Cerebellar cortex (tissue), 1 donor: Measurements from ENCODE around the gene SP4.
"Not testable (repeated sequence)": the region's sequence is repeated elsewhere in the genome, so short reads cannot be mapped to it uniquely, and the experiment has no call there.

Source experiments
- DNase-seq: peaks from one replicate; pipeline ENCODE4 v3.0.0-alpha.2; 2015; ENCODE audit warnings: low spot score

SP4 gene

DNA sequence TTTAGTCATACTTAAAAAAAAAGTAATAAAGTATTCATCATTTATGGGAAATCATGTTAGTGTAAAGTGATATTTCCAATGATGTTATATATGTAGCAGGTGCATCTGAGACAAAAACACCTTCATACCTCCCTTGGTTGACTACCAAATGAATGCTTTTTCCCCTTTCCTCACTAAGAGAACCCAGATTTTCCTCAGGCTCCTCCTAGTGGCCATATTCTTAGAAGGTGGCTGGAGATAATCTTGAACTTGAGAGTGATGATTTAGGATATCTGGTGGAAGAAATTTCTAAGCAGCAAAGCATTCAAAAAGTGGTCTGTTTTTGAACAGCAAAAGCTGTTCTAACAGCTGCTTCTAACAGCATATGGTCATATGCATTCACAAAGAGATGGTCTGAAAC, 98.1 kb downstream of the SP4 start:
- DNase-seq, result no peak

DNA sequence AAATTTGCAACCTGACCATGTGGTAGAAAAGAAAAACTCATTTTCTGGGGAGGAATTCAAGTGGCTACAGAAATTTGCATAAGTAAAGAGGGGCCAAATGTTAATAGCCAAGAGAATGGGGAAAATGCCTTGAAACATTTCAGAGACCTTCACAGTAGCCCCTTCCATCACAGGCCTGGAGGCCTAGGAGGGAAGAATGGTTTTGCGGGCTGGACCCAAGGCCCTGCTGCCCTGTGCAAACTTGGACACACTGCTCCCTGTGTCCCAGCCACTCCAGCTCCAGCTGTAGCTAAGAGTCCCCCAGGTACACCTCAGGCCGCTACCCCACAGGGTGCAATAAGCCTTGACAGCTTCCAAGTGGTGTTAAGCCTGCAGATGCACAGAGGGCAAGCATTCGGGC, 98.6 kb downstream of the SP4 start:
- DNase-seq, result no peak

DNA sequence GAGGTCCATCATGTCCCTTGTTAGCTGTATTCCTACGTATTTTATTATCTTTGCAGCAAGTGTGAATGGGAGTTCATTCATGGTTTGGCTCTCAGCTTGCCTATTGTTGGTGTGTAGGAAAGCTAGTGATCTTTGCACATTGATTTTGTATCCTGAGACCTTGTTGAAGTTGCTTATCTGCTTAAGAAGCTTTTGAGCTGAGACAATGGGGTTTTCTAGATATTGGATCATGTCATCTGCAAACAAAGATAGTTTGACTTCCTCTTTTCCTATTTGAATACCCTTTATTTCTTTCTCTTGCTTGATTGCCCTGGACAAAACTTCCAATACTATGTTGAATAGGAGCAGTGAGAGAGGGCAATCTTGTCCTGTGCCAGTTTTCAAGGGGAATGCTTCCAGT, 104.6 kb downstream of the SP4 start:
- DNase-seq, result not testable (repeated sequence)

DNA sequence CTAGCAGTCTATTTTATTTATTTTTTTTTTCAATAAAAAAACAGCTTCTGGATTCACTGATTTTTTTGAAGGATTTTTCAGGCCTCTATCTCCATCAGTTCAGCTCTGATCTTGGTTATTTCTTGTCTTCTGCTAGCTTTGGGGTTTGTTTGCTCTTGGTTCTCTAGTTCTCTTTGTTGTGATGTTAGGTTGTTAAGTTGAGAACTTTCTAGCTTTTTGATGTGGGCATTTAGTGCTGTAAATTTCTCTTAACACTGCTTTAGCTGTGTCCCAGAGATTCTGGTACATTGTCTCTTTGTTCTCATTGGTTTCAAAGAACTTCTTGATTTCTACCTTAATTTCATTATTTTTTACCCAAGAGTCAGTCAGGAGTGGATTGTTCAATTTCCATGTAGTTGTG, 105.8 kb downstream of the SP4 start:
- not testable (repeated sequence) for DNase-seq

DNA sequence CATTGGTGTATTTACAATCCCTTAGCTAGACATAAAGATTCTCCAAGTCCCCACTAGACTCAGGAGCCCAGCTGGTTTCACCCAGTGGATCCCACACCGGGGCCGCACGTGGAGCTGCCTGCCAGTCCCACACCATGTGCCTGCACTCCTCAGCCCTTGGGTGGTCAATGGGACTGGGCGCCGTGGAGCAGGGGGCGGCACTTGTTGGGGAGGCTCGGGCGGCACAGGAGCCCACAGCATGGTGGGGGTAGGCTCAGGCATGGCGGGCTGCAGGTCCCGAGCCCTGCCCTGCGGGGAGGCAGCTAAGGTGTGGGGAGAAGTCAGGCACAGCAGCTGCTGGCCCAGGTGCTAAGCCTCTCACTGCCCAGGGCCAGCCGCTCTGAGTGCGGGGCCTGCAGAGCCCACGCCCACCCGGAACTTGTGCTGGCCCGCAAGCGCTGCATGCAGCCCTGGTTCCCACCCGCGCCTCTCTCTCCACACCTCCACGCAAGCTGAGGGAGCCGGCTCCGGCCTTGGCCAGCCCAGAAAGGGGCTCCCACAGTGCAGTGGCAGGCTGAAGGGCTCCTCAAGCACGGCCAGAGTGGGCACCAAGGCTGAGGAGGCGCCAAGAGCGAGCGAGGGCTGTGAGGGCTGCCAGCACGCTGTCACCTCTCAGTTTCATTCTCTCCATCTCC, 108.7 kb downstream of the SP4 start:
- not testable (repeated sequence) for DNase-seq

DNA sequence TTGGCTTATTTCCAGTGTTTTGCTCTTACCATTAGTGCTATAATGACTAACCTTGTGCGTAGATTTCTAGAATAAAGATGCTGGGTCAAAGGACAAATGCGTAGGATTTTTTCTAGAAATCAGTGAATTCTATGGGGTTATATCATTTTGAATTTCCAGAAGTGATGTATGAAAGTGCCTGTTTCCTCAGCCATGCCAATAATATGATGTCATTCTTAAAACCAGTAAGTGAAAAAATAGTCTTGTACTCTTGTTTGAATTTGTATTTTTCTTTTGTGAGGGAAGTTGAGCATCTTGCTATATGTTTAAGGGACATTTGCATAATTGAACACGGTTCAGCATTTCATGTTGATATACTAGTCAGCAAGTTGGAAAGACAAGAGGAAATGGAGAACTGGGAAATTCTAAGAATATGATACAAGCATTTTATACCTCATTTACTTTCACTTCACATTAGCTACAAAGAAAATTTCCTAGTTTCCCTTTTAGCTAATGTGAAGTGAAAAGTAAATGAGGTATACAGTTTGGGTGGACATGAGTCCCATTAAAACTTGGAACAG, 111.1 kb downstream of the SP4 start:
- DNase-seq, result no peak

DNA sequence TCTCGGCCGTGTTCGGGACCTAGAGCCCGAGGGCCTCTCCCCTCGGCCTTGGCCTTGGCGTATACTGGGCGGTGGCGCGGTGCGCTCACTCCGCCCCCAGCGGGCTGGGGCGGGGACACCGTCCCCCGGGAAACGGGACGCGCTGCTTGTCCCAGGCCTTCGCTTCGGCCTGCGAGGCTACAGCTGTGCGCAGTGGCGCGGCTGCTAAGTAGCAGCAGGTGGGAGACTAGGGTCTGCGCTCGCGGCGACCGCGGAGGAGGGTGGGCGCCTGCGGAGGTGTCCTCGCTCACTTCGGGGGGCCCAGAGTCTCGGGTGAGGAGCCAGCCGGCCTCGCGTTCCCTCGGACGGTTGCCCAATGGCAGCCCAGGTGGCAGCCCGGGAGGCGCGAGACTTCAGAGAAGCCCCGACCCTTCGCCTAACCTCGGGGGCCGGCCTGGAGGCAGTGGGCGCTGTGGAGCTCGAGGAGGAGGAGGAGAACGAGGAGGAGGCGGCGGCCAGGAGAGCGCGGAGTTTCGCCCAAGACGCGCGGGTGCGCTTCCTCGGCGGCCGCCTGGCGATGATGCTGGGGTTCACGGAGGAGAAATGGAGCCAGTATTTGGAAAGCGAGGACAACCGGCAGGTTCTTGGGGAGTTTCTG, 115.1 kb downstream of the SP4 start, which contains the start of gene DNAH11:
DNAH11 (plus strand) TSS at position 149 of the 637 bp plus-strand sequence; CDS start at position 356, 207 bp downstream.
- no peak for DNase-seq

DNA sequence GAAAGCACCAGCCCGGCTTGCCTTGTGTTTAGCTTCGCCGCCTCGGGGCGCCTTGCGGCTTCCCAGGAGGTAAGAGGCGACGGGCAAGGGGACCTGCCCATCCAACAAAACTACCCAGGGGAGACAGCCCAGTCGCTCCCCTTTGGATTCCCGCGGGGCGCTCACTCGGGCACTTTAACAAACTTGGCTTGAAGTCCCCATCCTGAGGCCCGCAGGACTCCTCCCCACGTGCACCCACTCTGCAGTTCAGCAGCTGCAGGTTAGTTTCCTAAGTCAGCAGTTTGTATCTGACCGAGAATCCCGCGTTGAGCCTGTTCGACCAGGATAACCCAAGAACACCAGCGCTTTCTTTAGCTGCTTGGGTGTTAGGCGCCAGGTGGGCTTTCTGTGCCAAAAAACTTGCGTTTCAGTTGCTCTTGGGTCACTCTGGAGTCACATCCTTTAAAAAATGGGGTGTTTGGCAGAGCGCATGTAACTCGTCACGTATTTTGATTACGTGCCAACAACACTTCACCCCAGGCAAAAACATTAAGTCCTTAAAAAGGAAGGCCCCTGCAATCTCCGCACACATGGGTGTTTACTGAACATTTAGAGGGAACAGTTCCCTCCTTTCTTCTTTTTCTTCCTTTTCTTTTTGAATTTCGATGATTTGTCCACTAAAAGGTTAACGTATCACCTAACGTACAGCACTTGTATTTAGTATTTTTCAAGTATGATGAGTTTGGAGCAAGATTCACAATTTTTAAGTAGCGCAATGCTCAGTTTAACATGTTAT, 115.8 kb downstream of the SP4 start:
- no peak for DNase-seq

DNA sequence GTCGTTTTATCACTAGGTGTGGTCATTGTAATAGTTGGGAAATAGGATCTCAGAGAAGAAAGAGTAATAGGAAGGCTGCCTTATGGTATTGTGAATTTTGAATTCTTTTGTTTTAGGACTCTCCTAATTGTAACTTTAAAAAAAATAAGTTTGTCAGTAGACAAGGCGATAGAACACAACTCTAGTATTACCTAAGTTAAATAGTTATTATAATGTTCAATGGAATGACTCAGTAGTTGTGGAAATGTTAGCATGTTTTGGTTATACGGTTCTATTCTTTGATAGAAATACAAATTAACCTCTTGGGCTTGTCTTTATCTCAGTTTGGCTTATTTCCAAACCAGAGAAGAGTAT, 116.4 kb downstream of the SP4 start:
- DNase-seq, result no peak

DNA sequence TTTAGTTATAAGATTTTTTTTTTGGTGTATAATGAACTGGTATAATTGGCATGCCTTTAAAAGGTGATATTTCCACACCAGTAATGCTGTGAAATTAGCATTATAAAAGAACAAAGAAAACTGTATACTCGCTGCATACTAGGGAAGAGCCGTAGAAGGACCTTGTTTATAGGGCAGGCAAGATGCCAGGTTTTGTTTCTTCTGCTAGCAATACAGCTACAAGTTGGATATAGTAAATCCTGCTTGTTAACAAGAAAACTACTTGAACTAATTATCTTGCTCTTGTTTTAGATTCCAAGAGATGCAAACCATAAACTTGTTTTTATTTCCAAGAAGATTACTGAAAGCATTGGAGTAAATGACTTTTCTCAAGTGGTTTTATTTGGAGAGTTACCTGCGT, 116.8 kb downstream of the SP4 start:
- no peak for DNase-seq

DNA sequence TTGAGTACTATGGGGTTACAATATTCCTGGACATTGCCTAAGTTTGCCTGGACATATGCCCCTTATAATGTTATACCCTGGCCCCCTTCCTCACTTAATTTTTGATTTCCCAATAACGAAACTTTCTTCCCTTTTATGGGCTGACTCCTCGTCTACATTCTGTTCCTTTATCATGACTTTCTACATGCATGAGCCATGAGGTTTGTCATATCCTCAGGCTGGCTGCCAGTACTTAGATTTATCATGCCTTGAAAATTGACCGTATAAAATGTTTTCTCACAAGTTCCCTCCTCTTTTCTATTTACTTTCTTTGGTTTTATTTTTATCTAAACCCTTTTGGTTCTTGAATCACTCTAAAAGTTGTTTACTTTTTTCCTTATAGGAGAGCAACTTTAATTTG, 119.6 kb downstream of the SP4 start:
- no peak for DNase-seq

DNA sequence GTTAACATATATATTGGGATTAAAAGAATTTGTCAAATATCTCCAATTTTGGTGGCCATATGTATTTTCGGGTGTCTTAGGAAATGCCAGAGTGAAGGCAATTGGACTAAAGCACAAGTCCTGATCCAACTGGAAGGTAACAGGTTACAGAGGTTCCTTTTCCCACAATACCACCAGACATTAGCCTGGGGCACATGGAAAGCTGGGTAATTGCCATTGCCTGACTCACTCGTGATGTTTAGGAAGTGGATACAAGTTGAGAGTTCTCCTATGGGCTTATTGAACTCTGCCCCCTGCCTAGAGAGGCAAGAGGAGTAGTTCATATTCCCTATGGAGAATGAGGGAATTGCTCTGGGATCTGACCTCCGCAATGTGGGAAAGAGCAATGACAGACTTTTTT, 120.6 kb downstream of the SP4 start:
- DNase-seq, result no peak

DNA sequence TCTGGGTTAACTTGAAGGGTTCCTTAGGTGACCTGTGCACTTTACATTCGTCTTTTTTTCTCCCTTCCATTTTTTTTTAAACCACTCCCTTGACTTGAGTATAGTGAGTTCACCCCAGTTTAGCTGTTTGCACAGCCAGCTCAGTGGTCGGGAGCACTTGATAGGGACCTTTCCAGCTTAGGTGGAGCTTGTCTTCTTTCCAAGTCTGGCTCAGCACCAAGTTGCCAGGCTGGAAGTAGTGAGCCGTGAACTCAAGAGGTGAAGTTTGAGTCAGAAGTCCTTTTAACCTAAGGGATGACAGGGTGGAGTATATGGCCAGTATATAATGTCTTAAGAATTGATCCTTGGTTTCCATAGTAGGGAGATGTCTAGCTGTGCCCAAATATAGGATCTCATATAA, 122.2 kb downstream of the SP4 start:
- DNase-seq, result no peak

DNA sequence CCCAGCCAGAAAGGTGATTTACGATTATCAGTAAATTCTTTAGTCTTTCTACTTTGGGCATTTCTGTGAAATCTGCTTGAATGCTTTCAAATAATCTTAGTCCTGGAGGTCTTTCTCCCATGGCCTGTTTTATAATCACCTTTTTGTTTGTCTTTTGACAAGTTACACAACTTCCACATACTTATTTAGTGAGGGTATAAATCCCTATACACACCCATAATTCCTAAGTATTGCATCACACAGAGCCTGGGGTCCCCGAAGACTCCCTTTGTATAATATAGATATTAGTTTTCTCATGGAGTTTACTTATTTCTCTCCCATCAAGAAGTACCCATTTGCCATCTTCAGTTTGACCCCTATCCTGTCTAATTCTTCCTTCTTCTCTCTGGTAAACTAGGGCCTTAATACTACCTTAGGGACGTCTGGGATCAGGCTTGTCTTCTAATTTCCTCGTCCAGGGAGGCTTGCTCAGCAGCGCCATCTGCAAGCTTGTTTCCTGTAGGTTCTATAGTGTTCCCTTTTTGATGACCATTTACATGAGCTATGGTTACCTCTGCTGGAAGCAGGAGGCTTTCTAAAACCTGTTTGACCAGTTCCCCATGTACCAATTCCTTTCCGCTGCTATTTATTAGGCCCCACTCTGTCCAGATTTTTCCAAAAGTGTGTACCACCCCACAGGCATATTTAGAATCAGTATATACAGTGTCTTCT, 123.1 kb downstream of the SP4 start:
- DNase-seq, result no peak

DNA sequence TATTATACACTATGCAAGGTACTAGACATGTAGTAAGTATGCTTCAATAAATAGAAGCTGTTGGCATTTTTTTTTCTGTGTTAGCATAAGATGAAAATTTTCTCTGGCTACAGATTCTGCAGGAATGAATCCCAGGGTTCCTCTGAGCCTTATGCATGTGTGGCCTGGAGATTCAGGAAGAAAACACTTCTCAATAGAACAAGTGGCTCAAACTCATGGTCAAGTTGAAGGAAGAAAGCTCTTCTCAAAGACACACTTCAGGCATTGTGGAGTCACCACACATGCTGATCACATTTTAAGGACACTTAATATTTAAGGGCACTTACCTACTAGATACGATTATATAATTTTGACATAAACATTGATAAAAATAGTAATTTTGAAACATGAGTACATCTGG, 134.5 kb downstream of the SP4 start:
- no peak for DNase-seq
